Uterus (tissue), 2 donors: ENCODE results near the gene FAM72D.
"Not testable (repeated sequence)": the region's sequence is repeated elsewhere in the genome, so short reads cannot be mapped to it uniquely, and the experiment has no call there.

Experiments used
- CTCF ChIP-seq, 4 experiments: fragments of 200-600 bp in 2 of 4; fragments of 450-650 bp in 2 of 4; sonication (generic) in 2 of 4; IDR thresholded peaks; one replicate each; pipeline ENCODE4 v1.5.1; 2016 to 2019; ENCODE audit warnings: antibody characterized with exemption in 4 of 4, mild to moderate bottlenecking in 2 of 4, moderate library complexity in 1 of 4
- POLR2A ChIP-seq, 2 donors: fragments of 450-650 bp; IDR thresholded peaks; one replicate each; pipeline ENCODE4 v1.6.1; 2016; ENCODE audit warnings: antibody characterized with exemption in 2 of 2, mild to moderate bottlenecking in 1 of 2, moderate library complexity in 1 of 2

GRCh38 chr1:145114560-145115057 is 18.8 kb downstream of the FAM72D start:
- TF ChIP-seq POLR2A, CTCF (IDR thresholded peaks at IDR 0.05): not testable (repeated sequence)
